Daoy (cell line): ENCODE measurements around the gene MAP3K5. TPM values are rescaled to one million over a fixed set of nuclear protein-coding genes. Genes with fewer than 3 reads are reported as not detected.

ENCODE experiments used
- DNase-seq: peaks from one replicate; pipeline ENCODE4 v3.0.0-alpha.2; 2015; ENCODE audit warnings: low read depth
- total RNA-seq: library from RNA; depleted of rRNA; stranded (reverse); fragments of >200 nt; shearing (Covaris generic); gene quantifications from 2 replicates; pipeline ENCODE4 v1.2.3, GENCODE V29; 2014; rRNA removed

MAP3K5 gene
- total RNA-seq, 1 experiment from 2014 or later = 3.4 TPM

- no peak for DNase-seq
Observed at GRCh38 chr6:136520517-136520916, 271.8 kb downstream of the MAP3K5 start.

GRCh38 chr6:136517582-136517981, 274.7 kb downstream of the MAP3K5 start:
- DNase-seq = no peak

- DNase-seq = no peak
Observed at GRCh38 chr6:136517002-136517401, 275.3 kb downstream of the MAP3K5 start.

- no peak for DNase-seq
Observed at GRCh38 chr6:136514591-136514990, 277.7 kb downstream of the MAP3K5 start.

GRCh38 chr6:136511926-136512325, 280.4 kb downstream of the MAP3K5 start:
- DNase-seq = no peak

- no peak for DNase-seq
Observed at GRCh38 chr6:136511397-136511796, 280.9 kb downstream of the MAP3K5 start.

DNA sequence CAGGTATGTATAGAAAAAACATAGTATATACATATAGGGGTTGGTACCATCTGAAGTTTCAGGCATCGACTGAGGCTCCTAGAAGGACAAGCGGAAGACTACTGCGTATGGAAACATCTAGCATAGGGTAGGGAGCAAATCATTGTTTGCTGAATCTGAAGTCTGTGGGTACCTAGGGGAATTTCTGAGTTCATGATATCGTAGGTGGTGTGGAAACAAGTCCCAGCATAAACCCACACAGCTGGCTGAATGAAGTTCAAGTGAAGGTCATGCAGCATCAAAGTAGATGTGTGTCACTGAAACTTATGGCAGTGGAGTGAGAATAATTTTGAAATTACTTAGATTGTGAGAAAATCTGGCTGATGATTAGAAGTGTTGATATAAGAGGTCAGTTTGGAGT, 281.5 kb downstream of the MAP3K5 start:
- no peak for DNase-seq

DNA sequence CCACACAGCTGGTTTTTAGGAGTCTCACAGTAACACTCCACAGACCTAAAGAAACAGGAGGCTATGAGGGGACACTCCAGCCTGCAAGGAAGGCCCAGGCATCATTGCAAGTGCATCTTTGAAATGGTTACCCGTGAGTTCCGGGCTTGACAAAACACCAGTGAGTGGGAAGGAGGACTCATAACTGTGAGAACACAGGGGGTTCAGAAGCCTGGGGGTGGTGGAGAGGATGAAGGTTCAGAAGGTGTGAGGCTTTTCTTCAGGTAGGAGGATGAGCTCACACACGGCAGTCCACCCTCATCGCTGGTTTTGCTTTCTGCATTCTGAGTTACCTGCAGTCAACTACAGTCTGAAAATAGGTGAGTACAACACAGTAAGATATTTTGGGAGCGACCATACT, 282.0 kb downstream of the MAP3K5 start:
- no peak for DNase-seq

- DNase-seq = peak; percentile 10
Observed at GRCh38 chr6:136508725-136509392, 283.4 kb downstream of the MAP3K5 start.

Other genes starting within 250 kb of the MAP3K5 start
- 0.95 and 1.1 TPM in 2 replicates for gene MAP7, start 242.1 kb downstream of the MAP3K5 start, total RNA-seq
- 13.4 and 17.2 TPM in 2 replicates for gene PEX7, start 30.1 kb upstream of the MAP3K5 start, total RNA-seq
- not detected in 2 replicates for gene SLC35D3, start 129.8 kb upstream of the MAP3K5 start, total RNA-seq